ENCODE results near the gene CTSZ. TPM values are rescaled to one million over a fixed set of nuclear protein-coding genes. Genes with fewer than 3 reads are reported as not detected.
"Not testable (repeated sequence)": the region's sequence is repeated elsewhere in the genome, so short reads cannot be mapped to it uniquely, and the experiment has no call there.

CTSZ gene
- total and polyA plus RNA-seq, 2 experiments from 2014 or later: 3.7 to 71.3 TPM

- Histone ChIP-seq H3K4me1 (ENCODE audit: low read depth) (peaks cover 29% of the 10 kb centered on the region), H3K27ac (no peak overlapping the region), H3K4me3 (no peak overlapping the region), H3K27me3 (no peaks in the 10 kb centered on the region), H3K36me3 (no peaks in the 10 kb centered on the region), H3K9me3 (ENCODE audit: low read depth) (no peaks in the 10 kb centered on the region)
- TF ChIP-seq, protein P1, sequence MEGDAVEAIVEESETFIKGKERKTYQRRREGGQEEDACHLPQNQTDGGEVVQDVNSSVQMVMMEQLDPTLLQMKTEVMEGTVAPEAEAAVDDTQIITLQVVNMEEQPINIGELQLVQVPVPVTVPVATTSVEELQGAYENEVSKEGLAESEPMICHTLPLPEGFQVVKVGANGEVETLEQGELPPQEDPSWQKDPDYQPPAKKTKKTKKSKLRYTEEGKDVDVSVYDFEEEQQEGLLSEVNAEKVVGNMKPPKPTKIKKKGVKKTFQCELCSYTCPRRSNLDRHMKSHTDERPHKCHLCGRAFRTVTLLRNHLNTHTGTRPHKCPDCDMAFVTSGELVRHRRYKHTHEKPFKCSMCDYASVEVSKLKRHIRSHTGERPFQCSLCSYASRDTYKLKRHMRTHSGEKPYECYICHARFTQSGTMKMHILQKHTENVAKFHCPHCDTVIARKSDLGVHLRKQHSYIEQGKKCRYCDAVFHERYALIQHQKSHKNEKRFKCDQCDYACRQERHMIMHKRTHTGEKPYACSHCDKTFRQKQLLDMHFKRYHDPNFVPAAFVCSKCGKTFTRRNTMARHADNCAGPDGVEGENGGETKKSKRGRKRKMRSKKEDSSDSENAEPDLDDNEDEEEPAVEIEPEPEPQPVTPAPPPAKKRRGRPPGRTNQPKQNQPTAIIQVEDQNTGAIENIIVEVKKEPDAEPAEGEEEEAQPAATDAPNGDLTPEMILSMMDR (IDR thresholded peaks at IDR 0.05; ENCODE audit: low read depth, low read length): no peak
- no peak for DNase-seq (ENCODE audit: low read depth in 1 of 2, low spot score in 1 of 2)
Observed at GRCh38 chr20:59013031-59013951, 6.2 kb upstream of the CTSZ start.

DNA sequence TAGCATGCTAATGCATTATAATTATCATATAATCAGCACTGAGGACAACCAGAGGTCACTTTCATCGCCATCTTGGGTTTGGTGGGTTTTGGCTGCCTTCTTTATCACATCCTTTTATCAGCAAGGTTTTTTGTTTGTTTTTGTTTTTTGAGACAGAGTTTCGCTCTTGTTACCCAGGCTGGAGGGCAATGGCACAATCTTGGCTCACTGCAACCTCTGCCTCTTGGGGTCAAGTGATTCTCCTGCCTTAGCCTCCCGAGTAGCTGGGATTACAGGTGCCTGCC is 4.8 kb upstream of the CTSZ start:
- not testable (repeated sequence) for H3K36me3 ChIP-seq; H3K27ac ChIP-seq; H3K9me3 ChIP-seq (ENCODE audit: low read depth); H3K4me3 ChIP-seq; H3K27me3 ChIP-seq; DNase-seq (ENCODE audit: low read depth in 1 of 2, low spot score in 1 of 2)
- peaks cover 26% of the 10 kb centered on the region for H3K4me1 ChIP-seq (ENCODE audit: low read depth)

GRCh38 chr20:59010995-59011873 is 4.2 kb upstream of the CTSZ start:
- peak in 1 of 2 donors; percentile 95 for DNase-seq (ENCODE audit: low read depth in 1 of 2, low spot score in 1 of 2)
- Histone ChIP-seq H3K9me3 (ENCODE audit: low read depth) (no peaks in the 10 kb centered on the region), H3K27ac (no peak overlapping the region), H3K36me3 (no peaks in the 10 kb centered on the region), H3K4me1 (ENCODE audit: low read depth) (peaks cover 24% of the 10 kb centered on the region), H3K27me3 (no peaks in the 10 kb centered on the region), H3K4me3 (no peak overlapping the region)
- TF ChIP-seq, protein P1 (IDR thresholded peaks at IDR 0.05; ENCODE audit: low read depth, low read length): no peak

- TF ChIP-seq, protein P1 (IDR thresholded peaks at IDR 0.05; ENCODE audit: low read depth, low read length): no peak
- H3K9me3 ChIP-seq (ENCODE audit: low read depth): no peaks in the 10 kb centered on the region
- H3K27me3 ChIP-seq: no peaks in the 10 kb centered on the region
- H3K36me3 ChIP-seq: no peaks in the 10 kb centered on the region
- peak in 1 of 2 donors; percentile 45 for DNase-seq (ENCODE audit: low read depth in 1 of 2, low spot score in 1 of 2)
- no peak overlapping the region for H3K27ac ChIP-seq
- peaks cover 22% of the 10 kb centered on the region for H3K4me1 ChIP-seq (ENCODE audit: low read depth)
- no peak overlapping the region for H3K4me3 ChIP-seq
Observed at GRCh38 chr20:59010321-59010994, 3.4 kb upstream of the CTSZ start.

- Histone ChIP-seq H3K4me3 (no peak overlapping the region), H3K27ac (no peak overlapping the region), H3K36me3 (no peaks in the 10 kb centered on the region), H3K9me3 (ENCODE audit: low read depth) (no peaks in the 10 kb centered on the region), H3K27me3 (no peaks in the 10 kb centered on the region), H3K4me1 (ENCODE audit: low read depth) (peaks cover 12% of the 10 kb centered on the region)
- DNase-seq (ENCODE audit: low read depth in 1 of 2, low spot score in 1 of 2): no peak
- TF ChIP-seq, protein P1 (IDR thresholded peaks at IDR 0.05; ENCODE audit: low read depth, low read length): no peak
Observed at GRCh38 chr20:59008715-59009336, 1.8 kb upstream of the CTSZ start.
